WTC11 (cell line): ENCODE results near the gene GABARAPL2. TPM values are rescaled to one million over a fixed set of nuclear protein-coding genes. Genes with fewer than 3 reads are reported as not detected.
"Not testable (repeated sequence)": the region's sequence is repeated elsewhere in the genome, so short reads cannot be mapped to it uniquely, and the experiment has no call there.

Source experiments
- ATAC-seq: fragments of 200-7000 bp; cut with Tn5 transposase; 2 replicates; pipeline ENCODE4 v1.10.0; 2021; ENCODE audit warnings: mild to moderate bottlenecking, moderate library complexity
- CTCF ChIA-PET: fragments of 300-600 bp; sonication (Branson Sonifier 250); formaldehyde crosslinking; loops from one replicate; lab custom pipeline; 2021; ENCODE audit warnings: antibody characterized with exemption; lab: Charles Lee
- POLR2A ChIA-PET: fragments of 350-600 bp; sonication (Branson Sonifier 250); formaldehyde crosslinking; loops from one replicate; lab custom pipeline; 2021; ENCODE audit warnings: antibody characterized with exemption; lab: Charles Lee
- DNase-seq: peaks from one replicate; pipeline ENCODE4 v3.0.0; 2021; ENCODE audit warnings: low spot score
- H3K27ac Mint-ChIP-seq: 2 replicates; pipeline ENCODE4 v1.8.0; 2021; ENCODE audit warnings: mixed read lengths
- H3K27me3 Mint-ChIP-seq: 2 replicates; pipeline ENCODE4 v1.8.0; 2021; ENCODE audit warnings: low read depth, mild to moderate bottlenecking, moderate library complexity, mixed read lengths
- H3K36me3 Mint-ChIP-seq: 2 replicates; pipeline ENCODE4 v1.8.0; 2021; ENCODE audit warnings: mixed read lengths
- H3K4me1 Mint-ChIP-seq: 2 replicates; pipeline ENCODE4 v1.8.0; 2022; ENCODE audit warnings: mixed read lengths
- H3K4me3 Mint-ChIP-seq: 2 replicates; pipeline ENCODE4 v1.8.0; 2021; ENCODE audit warnings: mild to moderate bottlenecking, moderate library complexity, mixed read lengths
- H3K9me3 Mint-ChIP-seq: 2 replicates; pipeline ENCODE4 v1.8.0; 2021; ENCODE audit warnings: mixed read lengths
- ATF1 ChIP-seq: sonication (generic); formaldehyde crosslinking; IDR thresholded peaks from 2 replicates; pipeline ENCODE4 v1.8.1; 2023; ENCODE audit warnings: mild to moderate bottlenecking, moderate library complexity, missing genetic modification reagents
- CDX4 ChIP-seq: fragments of 250-450 bp; sonication (Bioruptor Pico); IDR thresholded peaks from 2 replicates; pipeline ENCODE4 v1.9.0; 2021; ENCODE audit warnings: moderate library complexity, mild to moderate bottlenecking, inconsistent platforms, borderline replicate concordance
- EMX1 ChIP-seq: fragments of 250-450 bp; sonication (Bioruptor Pico); IDR thresholded peaks from 2 replicates; pipeline ENCODE4 v1.8.0; 2021; ENCODE audit warnings: mild to moderate bottlenecking
- FOXK1 ChIP-seq: sonication (generic); formaldehyde crosslinking; IDR thresholded peaks from 2 replicates; pipeline ENCODE4 v1.8.0; 2022; ENCODE audit warnings: mild to moderate bottlenecking, moderate library complexity, missing genetic modification reagents
- IRF1 ChIP-seq: sonication (generic); formaldehyde crosslinking; IDR thresholded peaks from 2 replicates; pipeline ENCODE4 v1.8.0; 2023; ENCODE audit warnings: missing genetic modification reagents
- JUN ChIP-seq: sonication (generic); formaldehyde crosslinking; IDR thresholded peaks from 2 replicates; pipeline ENCODE4 v1.8.0; 2023; ENCODE audit warnings: mild to moderate bottlenecking, missing genetic modification reagents
- MAX ChIP-seq: sonication (generic); formaldehyde crosslinking; IDR thresholded peaks from 2 replicates; pipeline ENCODE4 v1.8.0; 2022; ENCODE audit warnings: mild to moderate bottlenecking, missing genetic modification reagents
- MLX ChIP-seq: sonication (generic); formaldehyde crosslinking; IDR thresholded peaks from 2 replicates; pipeline ENCODE4 v1.8.1; 2023; ENCODE audit warnings: mild to moderate bottlenecking, missing genetic modification reagents, moderate library complexity
- NFE2L1 ChIP-seq: sonication (generic); formaldehyde crosslinking; IDR thresholded peaks from 2 replicates; pipeline ENCODE4 v1.8.1; 2023; ENCODE audit warnings: missing genetic modification reagents
- SMAD3 ChIP-seq: sonication (generic); formaldehyde crosslinking; IDR thresholded peaks from 2 replicates; pipeline ENCODE4 v1.8.0; 2022; ENCODE audit warnings: missing genetic modification reagents, mild to moderate bottlenecking, borderline replicate concordance
- SMAD4 ChIP-seq: sonication (generic); formaldehyde crosslinking; IDR thresholded peaks from 2 replicates; pipeline ENCODE4 v1.8.0; 2022; ENCODE audit warnings: mild to moderate bottlenecking, missing genetic modification reagents
- USF2 ChIP-seq: sonication (generic); formaldehyde crosslinking; IDR thresholded peaks from 2 replicates; pipeline ENCODE4 v1.8.1; 2023; ENCODE audit warnings: mild to moderate bottlenecking, missing genetic modification reagents, moderate library complexity
- ZBTB21 ChIP-seq: sonication (generic); formaldehyde crosslinking; IDR thresholded peaks from 2 replicates; pipeline ENCODE4 v1.8.1; 2023; ENCODE audit warnings: mild to moderate bottlenecking, missing genetic modification reagents, borderline replicate concordance
- total RNA-seq: library from RNA; stranded (reverse); gene quantifications from 3 replicates; pipeline ENCODE4 v1.2.3, GENCODE V29; 2021

Gene GABARAPL2
- total RNA-seq, 1 experiment from 2014 or later = 60.8 TPM

- TF ChIP-seq MAX (CRISPR knock-in tag) = no peak
- no peak for TF ChIP-seq JUN (CRISPR knock-in tag)
Observed at GRCh38 chr16:75535211-75535843, 30.9 kb upstream of the GABARAPL2 start (continued).

GRCh38 chr16:75535901-75536300 lies 30.3 kb upstream of the GABARAPL2 start, which contains the start of gene CHST5:
TSS of gene CHST5 (minus strand) at chr16:75536108. CDS start at chr16:75530384, 5,724 bp downstream.
- no peak within 1 kb of the TSS for H3K27ac Mint-ChIP-seq
- H3K9me3 Mint-ChIP-seq = no peaks in the 10 kb centered on the region
- TF ChIP-seq FOXK1 (no peak), CDX4 (CRISPR knock-in tag) (no peak)
- H3K36me3 Mint-ChIP-seq = no peaks in the 10 kb centered on the region
- no peaks in the 10 kb centered on the region for H3K4me1 Mint-ChIP-seq
- no peak for DNase-seq
- H3K27me3 Mint-ChIP-seq = no peaks in the 10 kb centered on the region
- CTCF ChIA-PET = interaction anchor here (0.9 to 4.3 kb wide), 9 partner anchors 13 to 150 kb away, joined by 3 to 34 read pairs (median 6); partner anchors contain the start of genes CHST6 and TMEM170A
- H3K4me3 Mint-ChIP-seq = no peak within 1 kb of the TSS
- peak; percentile 11; the same call in 1 of the 2 replicates for ATAC-seq
- POLR2A ChIA-PET = interaction anchor here (0.8 kb wide), 1 partner anchor 20 kb away, joined by 3 read pairs; the partner anchor contains the start of gene TMEM231

- Mint-ChIP-seq H3K36me3 (no peaks in the 10 kb centered on the region), H3K4me1 (no peaks in the 10 kb centered on the region), H3K4me3 (no peak overlapping the region)
- no peak for TF ChIP-seq EMX1 (CRISPR knock-in tag)
- TF ChIP-seq NFE2L1 = no peak
- no peak for TF ChIP-seq SMAD4 (CRISPR knock-in tag)
- TF ChIP-seq SMAD3 (CRISPR knock-in tag) = no peak
- TF ChIP-seq ZBTB21 (CRISPR knock-in tag) = no peak
- no peak for TF ChIP-seq IRF1 (CRISPR knock-in tag)
- TF ChIP-seq MLX = no peak
- no peak for TF ChIP-seq USF2 (CRISPR knock-in tag)
- no peak for TF ChIP-seq ATF1 (CRISPR knock-in tag)
- TF ChIP-seq, all 79 proteins: peak for 0
- POLR2A ChIA-PET = no interaction called here
- no peaks in the 10 kb centered on the region for H3K27me3 Mint-ChIP-seq
- CTCF ChIA-PET = interaction anchor here (0.7 to 2.4 kb wide), 3 partner anchors 12 to 81 kb away, joined by 3 to 8 read pairs (median 5); partner anchors contain the start of gene TMEM170A
- no peaks in the 10 kb centered on the region for H3K9me3 Mint-ChIP-seq
- DNase-seq (no peak), ATAC-seq (no peak)
- no peak overlapping the region for H3K27ac Mint-ChIP-seq
Observed at GRCh38 chr16:75537776-75538175, 28.4 kb upstream of the GABARAPL2 start.

GRCh38 chr16:75538882-75539565 lies 27.2 kb upstream of the GABARAPL2 start:
- H3K27me3 Mint-ChIP-seq, ATAC-seq, CTCF ChIA-PET: not testable (repeated sequence)

More at GRCh38 chr16:75538882-75539565, 27.2 kb upstream of the GABARAPL2 start:
- DNase-seq, H3K4me1 Mint-ChIP-seq, H3K27ac Mint-ChIP-seq, POLR2A ChIA-PET, H3K36me3 Mint-ChIP-seq, H3K4me3 Mint-ChIP-seq, H3K9me3 Mint-ChIP-seq: not testable (repeated sequence)
